GM23338 (cell line): Measurements from ENCODE around the gene AK9.

Source experiments
- CREB1 ChIP-seq: fragments of 250-450 bp; sonication (Bioruptor Pico); IDR thresholded peaks from 2 replicates; pipeline ENCODE4 v1.5.0; 2020; ENCODE audit warnings: low read depth, mild to moderate bottlenecking, moderate library complexity
- CTCF ChIP-seq, 2 experiments: fragments of 200-600 bp in 1 of 2; sonication (generic) in 1 of 2; conservative IDR thresholded peaks; 2 replicates each; pipeline versions ENCODE4 v1.5.1 to v1.6.1; 2016 to 2017; ENCODE audit warnings: antibody characterized with exemption in 2 of 2, low read depth in 2 of 2, mild to moderate bottlenecking in 2 of 2, moderate library complexity in 1 of 2
- ETS1 ChIP-seq: IDR thresholded peaks from 2 replicates; pipeline ENCODE4 v1.6.1; 2016; ENCODE audit warnings: antibody characterized with exemption
- EZH2 ChIP-seq: fragments of 200-600 bp; sonication (generic); IDR thresholded peaks from one replicate; pipeline ENCODE4 v1.8.0; 2017; ENCODE audit warnings: antibody characterized with exemption, mild to moderate bottlenecking, low read depth; ENCODE audit not compliant: unreplicated experiment
- EZH2phosphoT487 ChIP-seq: fragments of 200-600 bp; sonication (generic); IDR thresholded peaks from one replicate; pipeline ENCODE4 v1.8.1; 2018; ENCODE audit warnings: antibody characterized with exemption; ENCODE audit not compliant: unreplicated experiment
- JUNB ChIP-seq: IDR thresholded peaks from one replicate; pipeline ENCODE4 v1.6.1; 2016; ENCODE audit warnings: antibody characterized with exemption; ENCODE audit not compliant: unreplicated experiment
- NANOG ChIP-seq: IDR thresholded peaks from 2 replicates; pipeline ENCODE4 v1.6.1; 2016; ENCODE audit warnings: antibody characterized with exemption, borderline replicate concordance
- POLR2AphosphoS5 ChIP-seq: IDR thresholded peaks from 2 replicates; pipeline ENCODE4 v1.6.1; 2016; ENCODE audit warnings: antibody characterized with exemption, low read depth
- REST ChIP-seq: IDR thresholded peaks from one replicate; pipeline ENCODE4 v1.6.1; 2018; ENCODE audit warnings: antibody characterized with exemption; ENCODE audit not compliant: unreplicated experiment
- STAT1 ChIP-seq: IDR thresholded peaks from one replicate; pipeline ENCODE4 v1.6.1; 2016; ENCODE audit warnings: antibody characterized with exemption; ENCODE audit not compliant: unreplicated experiment
- ZNF114 ChIP-seq: fragments of 250-450 bp; sonication (Bioruptor Pico); IDR thresholded peaks from 2 replicates; pipeline ENCODE4 v1.5.0; 2020; ENCODE audit warnings: mild to moderate bottlenecking, moderate library complexity

GRCh38 chr6:109449064-109449794 lies 241.8 kb downstream of the AK9 start:
- TF ChIP-seq CTCF (conservative IDR thresholded peaks at IDR 0.05; ENCODE audit: low read depth in 2 of 2) (no peak), POLR2AphosphoS5 (no peak), EZH2 (no peak), EZH2phosphoT487 (no peak), REST (no peak), ZNF114 (CRISPR knock-in tag) (no peak), JUNB (no peak), CREB1 (CRISPR knock-in tag) (no peak), ETS1 (no peak), STAT1 (no peak), NANOG (no peak)
